K562 (cell line): Measurements from ENCODE around the gene PAQR8. TPM values are rescaled to one million over a fixed set of nuclear protein-coding genes. Genes with fewer than 3 reads are reported as not detected.
A peak's percentile ranks its signal among the peaks of the same experiment; 100 is the strongest.

Experiments used
- ATAC-seq: fragments of 200-7000 bp; cut with Tn5 transposase; 3 replicates; pipeline ENCODE4 v1.9.1; 2020; ENCODE audit warnings: moderate library complexity
- BruUV-seq: library from RNA; stranded (reverse); fragments of 400-500 nt; replicated peaks from 2 replicates; lab custom pipeline; 2021; lab: Mats Ljungman, UMichigan
- CTCF ChIA-PET: fragments of 300-600 bp; formaldehyde crosslinking; extraction: SDS; loops from one replicate; lab custom pipeline; 2021; ENCODE audit warnings: low intra/inter-chr PET ratio; lab: Yijun Ruan, JAX
- POLR2A ChIA-PET: fragments of 300-600, 350-650 bp; sonication (Branson Sonifier 250); formaldehyde crosslinking; extraction: SDS; loops from one replicate; lab custom pipeline; 2021; ENCODE audit warnings: antibody characterized with exemption, inconsistent platforms; lab: Yijun Ruan, JAX
- DNase-seq, 4 experiments: peaks; one replicate each; pipeline versions ENCODE4 v3.0.0 to v3.0.0-alpha.2; 2011 to 2018; ENCODE audit warnings: low spot score in 3 of 4, mixed read lengths in 3 of 4; ENCODE audit errors: extremely low read depth in 1 of 4
- FAIRE-seq: peaks from 2 replicates; lab custom pipeline; 2011; peaks lifted over from hg19 to GRCh38; lab: Jason Lieb, UNC
- H2AFZ ChIP-seq: 2 replicates; pipeline ENCODE4 v1.6.0; 2011; ENCODE audit warnings: low read depth, low read length, control low read depth, inconsistent platforms
- H3K27ac ChIP-seq: fragments of 200-600 bp; 3 replicates; pipeline ENCODE4 v1.8.0; 2011; ENCODE audit warnings: low read depth, mild to moderate bottlenecking, control low read depth, inconsistent platforms, low read length, moderate library complexity, mixed read lengths; ENCODE audit errors: extremely low read depth
- H3K27me3 ChIP-seq, 2 experiments: fragments of 300-600 bp in 1 of 2; 2 replicates in 1 of 2; 3 replicates in 1 of 2; pipeline versions ENCODE4 v1.6.0 to v1.8.0; 2011; ENCODE audit warnings: inconsistent platforms in 2 of 2, low read length in 2 of 2, mild to moderate bottlenecking in 1 of 2, mixed read lengths in 1 of 2, moderate library complexity in 1 of 2; ENCODE audit not compliant: control insufficient read depth in 2 of 2, insufficient read depth in 2 of 2
- H3K36me3 ChIP-seq: fragments of 300-600 bp; 3 replicates; pipeline ENCODE4 v1.8.0; 2011; ENCODE audit warnings: mild to moderate bottlenecking, low read length, inconsistent platforms; ENCODE audit not compliant: control insufficient read depth, insufficient read depth
- H3K4me1 ChIP-seq, 2 experiments: fragments of 200-600 bp in 1 of 2; replicated peaks in 1 of 2; 2 replicates in 1 of 2; 3 replicates in 1 of 2; pipeline versions ENCODE4 v1.5.1 to v1.8.0; 2011; ENCODE audit warnings: inconsistent platforms in 2 of 2, low read length in 2 of 2, mild to moderate bottlenecking in 1 of 2, mixed read lengths in 1 of 2, moderate library complexity in 1 of 2; ENCODE audit not compliant: control insufficient read depth in 2 of 2, insufficient read depth in 2 of 2
- H3K4me2 ChIP-seq: 2 replicates; pipeline ENCODE4 v1.6.1; 2011; ENCODE audit warnings: low read length, control low read depth, inconsistent platforms, mixed read lengths; ENCODE audit not compliant: insufficient read depth
- H3K4me3 ChIP-seq: fragments of 200-600 bp; sonication (generic), shearing (Covaris generic); 2 replicates; pipeline ENCODE4 v1.5.1; 2016; ENCODE audit warnings: control low read depth, inconsistent platforms
- H3K79me2 ChIP-seq: fragments of 200-600 bp; 3 replicates; pipeline ENCODE4 v1.8.0; 2011; ENCODE audit warnings: low read length, inconsistent platforms; ENCODE audit not compliant: control insufficient read depth, insufficient read depth
- H3K9ac ChIP-seq, 2 experiments: 2 replicates each; pipeline versions ENCODE4 v1.6.0 to v1.6.1; 2011; ENCODE audit warnings: low read depth in 2 of 2, low read length in 2 of 2, control low read depth in 1 of 2, inconsistent platforms in 1 of 2, mild to moderate bottlenecking in 1 of 2, mixed read lengths in 1 of 2; ENCODE audit not compliant: insufficient read depth in 1 of 2
- H3K9me1 ChIP-seq: one replicate; pipeline ENCODE4 v1.6.0; 2011; ENCODE audit warnings: inconsistent platforms, mild to moderate bottlenecking, low read length, moderate library complexity; ENCODE audit not compliant: control insufficient read depth, insufficient read depth
- H3K9me3 ChIP-seq: replicated peaks from 2 replicates; pipeline ENCODE4 v1.5.1; 2011; ENCODE audit warnings: low read depth, low read length, inconsistent platforms; ENCODE audit not compliant: control insufficient read depth, insufficient read depth
- H4K20me1 ChIP-seq: replicated peaks from 2 replicates; pipeline ENCODE4 v1.6.1; 2011; ENCODE audit warnings: low read length, inconsistent platforms, mixed read lengths; ENCODE audit not compliant: control insufficient read depth, insufficient read depth
- E2F3 ChIP-seq: fragments of 250-450 bp; sonication (Bioruptor Pico); IDR thresholded peaks from 2 replicates; pipeline ENCODE4 v1.4.0; 2020; ENCODE audit warnings: mild to moderate bottlenecking
- EP400 ChIP-seq: fragments of 450-650 bp; IDR thresholded peaks from 2 replicates; pipeline ENCODE4 v1.6.1; 2017; ENCODE audit warnings: antibody characterized with exemption, mild to moderate bottlenecking, moderate library complexity
- MAFK ChIP-seq: IDR thresholded peaks from 2 replicates; pipeline ENCODE4 v1.6.1; 2011; ENCODE audit warnings: low read length, improper control_type of control experiment
- NEUROD1 ChIP-seq: fragments of 150-350 bp; IDR thresholded peaks from 2 replicates; pipeline ENCODE4 v1.6.1; 2014; ENCODE audit warnings: borderline replicate concordance, low read length, low read depth; ENCODE audit not compliant: partially characterized antibody
- NFIC ChIP-seq: fragments of 450-650 bp; IDR thresholded peaks from 2 replicates; pipeline ENCODE4 v1.6.1; 2017; ENCODE audit warnings: mild to moderate bottlenecking, inconsistent platforms
- PPARD ChIP-seq: fragments of 250-450 bp; sonication (Bioruptor Pico); IDR thresholded peaks from 2 replicates; pipeline ENCODE4 v1.8.0; 2022; ENCODE audit warnings: inconsistent platforms, mild to moderate bottlenecking, moderate library complexity
- PYGO2 ChIP-seq: fragments of 450-650 bp; IDR thresholded peaks from 2 replicates; pipeline ENCODE4 v1.6.1; 2016; ENCODE audit warnings: mild to moderate bottlenecking, missing genetic modification characterization, moderate library complexity, missing compliant biosample characterization
- STAG1 ChIP-seq: sonication (generic); formaldehyde crosslinking; IDR thresholded peaks from 2 replicates; pipeline ENCODE4 v1.5.0; 2020; ENCODE audit warnings: missing genetic modification reagents, borderline replicate concordance
- TEAD2 ChIP-seq: fragments of 450-650 bp; IDR thresholded peaks from 2 replicates; pipeline ENCODE4 v1.6.1; 2016; ENCODE audit warnings: missing genetic modification characterization, control low read depth, missing compliant biosample characterization
- ZC3H11A ChIP-seq: IDR thresholded peaks from 2 replicates; pipeline ENCODE4 v1.6.1; 2012; ENCODE audit warnings: low read depth, low read length, improper control_type of control experiment
- ZNF143 ChIP-seq: sonication (generic); formaldehyde crosslinking; IDR thresholded peaks from 2 replicates; pipeline ENCODE4 v1.9.0; 2022; ENCODE audit warnings: mild to moderate bottlenecking, missing genetic modification reagents
- ZNF830 ChIP-seq: fragments of 250-450 bp; sonication (Bioruptor Pico); IDR thresholded peaks from 2 replicates; pipeline ENCODE4 v1.5.0; 2021; ENCODE audit warnings: mild to moderate bottlenecking
- WGBS: fragments of 100-300 bp; shearing (Covaris generic); methylation state at CpG from one replicate; pipeline ENCODE4 v1.1.6; 2016; ENCODE audit warnings: low coverage, mixed read lengths; ENCODE audit not compliant: insufficient coverage; ENCODE audit errors: missing lambda C conversion rate; 5-methylcytosine and 5-hydroxymethylcytosine counted together
- in situ Hi-C: fragments of 300-500 bp; cut with MboI; formaldehyde crosslinking; loops from 4 replicates; pipeline ENCODE4 v1.15.0; 2018; ENCODE audit warnings: inconsistent platforms, mixed read lengths
- intact Hi-C: fragments of 100-400 bp; cut with micrococcal nuclease; formaldehyde crosslinking; loops from 2 replicates; pipeline ENCODE4 v1.14.2; 2022
- polyA plus RNA-seq, 8 experiments: library from polyadenylated mRNA; depleted of rRNA in 4 of 8; stranded (reverse) in 5 of 8; unstranded in 3 of 8; fragments of >200 nt; fragmentation: Nextera tagmentation in 2 of 8; fragmentation: Illumina TruSeq in 1 of 8; extraction: Ambion mirVana in 2 of 8; extraction: Trizol in 1 of 8; gene quantifications; 2 replicates each; pipeline versions ENCODE4 v1.2.1 to v1.2.3, GENCODE V29; 2011 to 2014; ENCODE audit warnings: inconsistent platforms in 1 of 8, missing spikeins in 1 of 8
- total RNA-seq, 7 experiments: library from RNA; depleted of rRNA in 6 of 7; stranded (reverse); fragments of >200 nt in 6 of 7; fragmentation: Illumina TruSeq in 2 of 7; extraction: Trizol in 2 of 7; gene quantifications; 2 replicates each; pipeline versions ENCODE4 v1.2.1 to v1.2.3, GENCODE V29; 2011 to 2021; ENCODE audit warnings: low replicate concordance in 1 of 7
- TF ChIP-seq, protein P1 (sequence below): sonication (generic); formaldehyde crosslinking; IDR thresholded peaks from 2 replicates; pipeline ENCODE4 v1.8.0; 2022; ENCODE audit warnings: mild to moderate bottlenecking, missing genetic modification reagents, borderline replicate concordance
- TF ChIP-seq, protein P2 (sequence below): fragments of 250-450 bp; sonication (Bioruptor Pico); IDR thresholded peaks from 2 replicates; pipeline ENCODE4 v1.9.0; 2021; ENCODE audit warnings: mild to moderate bottlenecking, inconsistent platforms

The PAQR8 gene
- total and polyA plus RNA-seq, 9 of the 15 experiments (the other 6 are each of a cell fraction or from before 2014, with no cell fraction given), result 1.4 to 10.2 (median 3.5) TPM

- peak; percentile 35; the same call in 1 of the 2 replicates for TF ChIP-seq STAG1
- TF ChIP-seq, protein P1, sequence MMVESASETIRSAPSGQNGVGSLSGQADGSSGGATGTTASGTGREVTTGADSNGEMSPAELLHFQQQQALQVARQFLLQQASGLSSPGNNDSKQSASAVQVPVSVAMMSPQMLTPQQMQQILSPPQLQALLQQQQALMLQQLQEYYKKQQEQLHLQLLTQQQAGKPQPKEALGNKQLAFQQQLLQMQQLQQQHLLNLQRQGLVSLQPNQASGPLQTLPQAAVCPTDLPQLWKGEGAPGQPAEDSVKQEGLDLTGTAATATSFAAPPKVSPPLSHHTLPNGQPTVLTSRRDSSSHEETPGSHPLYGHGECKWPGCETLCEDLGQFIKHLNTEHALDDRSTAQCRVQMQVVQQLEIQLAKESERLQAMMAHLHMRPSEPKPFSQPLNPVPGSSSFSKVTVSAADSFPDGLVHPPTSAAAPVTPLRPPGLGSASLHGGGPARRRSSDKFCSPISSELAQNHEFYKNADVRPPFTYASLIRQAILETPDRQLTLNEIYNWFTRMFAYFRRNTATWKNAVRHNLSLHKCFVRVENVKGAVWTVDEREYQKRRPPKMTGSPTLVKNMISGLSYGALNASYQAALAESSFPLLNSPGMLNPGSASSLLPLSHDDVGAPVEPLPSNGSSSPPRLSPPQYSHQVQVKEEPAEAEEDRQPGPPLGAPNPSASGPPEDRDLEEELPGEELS (CRISPR knock-in tag), result no peak
Measured at GRCh38 chr6:52399511-52400312, 37.8 kb downstream of the PAQR8 start (continued).

DNA sequence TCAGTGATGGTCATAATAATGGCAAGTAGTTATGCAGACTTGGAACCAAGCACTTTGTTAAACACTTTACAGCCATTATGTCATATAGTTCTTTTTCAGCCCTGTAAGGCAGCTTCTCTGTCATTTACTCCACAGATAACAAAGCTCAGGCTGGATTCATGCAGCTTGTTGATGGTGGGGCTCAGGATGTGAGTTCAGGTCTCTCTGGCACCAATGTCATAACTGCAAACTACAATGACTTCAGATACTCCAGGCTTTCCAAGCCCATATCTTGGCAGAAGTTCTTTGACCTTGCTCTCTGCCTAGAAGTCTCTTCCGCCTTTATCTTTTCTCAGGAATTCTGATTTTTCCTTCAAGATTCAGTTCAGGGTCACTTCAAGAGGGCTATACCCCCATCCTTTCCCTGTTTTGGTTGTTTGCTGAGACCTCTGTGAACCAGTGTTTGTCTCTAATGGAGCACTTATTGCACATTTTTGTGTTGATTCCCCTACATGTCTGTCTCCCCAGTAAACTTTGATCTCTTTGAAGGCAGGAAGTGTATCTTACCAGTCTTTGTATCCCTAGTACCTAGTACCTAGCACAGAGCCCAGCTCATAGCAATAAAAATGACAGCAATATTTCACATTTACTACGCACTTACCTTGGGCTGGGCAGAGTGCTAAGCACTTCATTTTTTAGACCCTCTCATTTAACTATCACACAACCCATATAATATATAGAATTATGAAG lies 38.5 kb downstream of the PAQR8 start:
- no peak for DNase-seq
- Histone ChIP-seq H3K27ac (no peak overlapping the region), H3K79me2 (no peaks in the 10 kb centered on the region), H3K27me3 (no peaks in the 10 kb centered on the region), H3K4me3 (no peak overlapping the region), H3K4me2 (no peak overlapping the region), H3K36me3 (peaks cover 2% of the 10 kb centered on the region; the same call in 1 of the 3 replicates), H3K9me3 (no peaks in the 10 kb centered on the region), H3K9ac (no peak overlapping the region), H2AFZ (no peak overlapping the region), H4K20me1 (no peaks in the 10 kb centered on the region), H3K9me1 (no peaks in the 10 kb centered on the region), H3K4me1 (peaks cover 0 to 4% of the 10 kb centered on the region in 2 experiments; a peak in 4 of 5 replicates)
- intact Hi-C loops, result no loop called here
- POLR2A ChIA-PET, result interaction anchor here (1.2 kb wide), 1 partner anchor 88 kb away, joined by 3 read pairs; no protein-coding TSS in a partner anchor
- FAIRE-seq, result peak; percentile 23
- WGBS, result 47% methylated on average over 2 of the region's 2 CpGs
- no TSS peak for BruUV-seq
- ATAC-seq, result no peak
- CTCF ChIA-PET, result interaction anchor here (0.7 to 3.4 kb wide), 3 partner anchors 113 to 288 kb away, joined by 4 to 24 read pairs (median 10); partner anchors contain the start of gene MCM3
- in situ Hi-C loops, result loop anchor here (25.0 kb wide), 1 partner anchor 1087 kb away; no protein-coding TSS in a partner anchor
- TF ChIP-seq ZC3H11A (no peak), E2F3 (CRISPR knock-in tag) (no peak), PYGO2 (tag) (no peak), EP400 (no peak), ZNF830 (no peak), NFIC (no peak), MAFK (no peak), TEAD2 (no peak), PPARD (CRISPR knock-in tag) (no peak), ZNF143 (no peak), NEUROD1 (no peak)
- TF ChIP-seq, protein P2, sequence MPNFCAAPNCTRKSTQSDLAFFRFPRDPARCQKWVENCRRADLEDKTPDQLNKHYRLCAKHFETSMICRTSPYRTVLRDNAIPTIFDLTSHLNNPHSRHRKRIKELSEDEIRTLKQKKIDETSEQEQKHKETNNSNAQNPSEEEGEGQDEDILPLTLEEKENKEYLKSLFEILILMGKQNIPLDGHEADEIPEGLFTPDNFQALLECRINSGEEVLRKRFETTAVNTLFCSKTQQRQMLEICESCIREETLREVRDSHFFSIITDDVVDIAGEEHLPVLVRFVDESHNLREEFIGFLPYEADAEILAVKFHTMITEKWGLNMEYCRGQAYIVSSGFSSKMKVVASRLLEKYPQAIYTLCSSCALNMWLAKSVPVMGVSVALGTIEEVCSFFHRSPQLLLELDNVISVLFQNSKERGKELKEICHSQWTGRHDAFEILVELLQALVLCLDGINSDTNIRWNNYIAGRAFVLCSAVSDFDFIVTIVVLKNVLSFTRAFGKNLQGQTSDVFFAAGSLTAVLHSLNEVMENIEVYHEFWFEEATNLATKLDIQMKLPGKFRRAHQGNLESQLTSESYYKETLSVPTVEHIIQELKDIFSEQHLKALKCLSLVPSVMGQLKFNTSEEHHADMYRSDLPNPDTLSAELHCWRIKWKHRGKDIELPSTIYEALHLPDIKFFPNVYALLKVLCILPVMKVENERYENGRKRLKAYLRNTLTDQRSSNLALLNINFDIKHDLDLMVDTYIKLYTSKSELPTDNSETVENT, result no peak
